Osteoblast (primary cell): ENCODE results near the gene ADGRD1. TPM values are rescaled to one million over a fixed set of nuclear protein-coding genes. Genes with fewer than 3 reads are reported as not detected.

Experiments used
- DNase-seq: peaks from one replicate; pipeline ENCODE4 v3.0.0; 2011; ENCODE audit warnings: low spot score, mixed read lengths; ENCODE audit not compliant: insufficient read length; ENCODE audit errors: missing footprints
- H2AFZ ChIP-seq: 2 replicates; pipeline ENCODE4 v1.6.0; 2011; ENCODE audit warnings: mild to moderate bottlenecking, low read length
- H3K27ac ChIP-seq: 2 replicates; pipeline ENCODE4 v1.5.1; 2011; ENCODE audit warnings: mild to moderate bottlenecking, low read depth, low read length, moderate library complexity
- H3K27me3 ChIP-seq: 2 replicates; pipeline ENCODE4 v1.6.0; 2012; ENCODE audit warnings: mild to moderate bottlenecking, control low read depth, inconsistent platforms, low read length, moderate library complexity; ENCODE audit not compliant: insufficient read depth
- H3K36me3 ChIP-seq: 2 replicates; pipeline ENCODE4 v1.5.1; 2011; ENCODE audit warnings: mild to moderate bottlenecking, low read length, control low read depth, moderate library complexity; ENCODE audit not compliant: insufficient read depth
- H3K4me1 ChIP-seq: 2 replicates; pipeline ENCODE4 v1.5.1; 2011; ENCODE audit warnings: mild to moderate bottlenecking, low read length, control low read depth, moderate library complexity; ENCODE audit not compliant: insufficient read depth
- H3K4me2 ChIP-seq: 2 replicates; pipeline ENCODE4 v1.6.0; 2011; ENCODE audit warnings: mild to moderate bottlenecking, low read length; ENCODE audit not compliant: insufficient read depth
- H3K4me3 ChIP-seq: fragments of 200-600 bp; sonication (generic); 3 replicates; pipeline ENCODE4 v1.5.1; 2012; ENCODE audit warnings: mild to moderate bottlenecking, low read length, inconsistent platforms; ENCODE audit not compliant: insufficient read depth
- H3K79me2 ChIP-seq: 2 replicates; pipeline ENCODE4 v1.6.0; 2012; ENCODE audit warnings: mild to moderate bottlenecking, low read length, control low read depth, inconsistent platforms; ENCODE audit not compliant: insufficient read depth
- H3K9me3 ChIP-seq: 2 replicates; pipeline ENCODE4 v1.5.1; 2011; ENCODE audit warnings: low read depth, low read length, control low read depth
- H4K20me1 ChIP-seq: 2 replicates; pipeline ENCODE4 v1.6.0; 2012; ENCODE audit warnings: mild to moderate bottlenecking, low read length, control low read depth; ENCODE audit not compliant: insufficient read depth
- total RNA-seq: library from RNA; depleted of rRNA; stranded (reverse); fragments of >200 nt; gene quantifications from 2 replicates; pipeline ENCODE4 v1.2.3, GENCODE V29; 2012
- TF ChIP-seq, protein P1 (sequence below): IDR thresholded peaks from 2 replicates; pipeline ENCODE4 v1.5.1; 2011; ENCODE audit warnings: mild to moderate bottlenecking, low read depth, low read length, moderate library complexity; ENCODE audit errors: extremely low read depth

Gene ADGRD1
- total RNA-seq, 1 donor: 0.72 TPM

DNA sequence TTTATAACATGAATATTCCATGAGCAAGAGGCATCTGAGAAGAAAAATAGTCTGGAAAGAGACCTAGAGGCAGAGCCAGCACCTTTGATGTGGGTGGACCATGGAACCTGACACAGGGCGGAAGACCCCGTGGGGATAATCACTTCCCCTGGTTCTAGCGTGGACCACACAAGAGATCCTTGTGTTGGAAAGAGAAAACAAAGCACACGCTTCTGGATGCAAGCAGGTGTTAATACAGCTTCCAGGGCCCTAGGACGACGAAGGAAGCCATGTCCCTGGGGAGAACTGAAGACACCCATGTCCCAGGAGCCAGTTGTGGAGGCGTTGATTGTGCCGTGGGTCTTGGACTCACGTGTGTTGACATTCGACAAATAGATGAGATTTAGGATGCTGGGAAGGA, 102.9 kb downstream of the ADGRD1 start:
- H2AFZ ChIP-seq: no peak overlapping the region
- DNase-seq: no peak
- H3K9me3 ChIP-seq: no peaks in the 10 kb centered on the region
- TF ChIP-seq, protein P1, sequence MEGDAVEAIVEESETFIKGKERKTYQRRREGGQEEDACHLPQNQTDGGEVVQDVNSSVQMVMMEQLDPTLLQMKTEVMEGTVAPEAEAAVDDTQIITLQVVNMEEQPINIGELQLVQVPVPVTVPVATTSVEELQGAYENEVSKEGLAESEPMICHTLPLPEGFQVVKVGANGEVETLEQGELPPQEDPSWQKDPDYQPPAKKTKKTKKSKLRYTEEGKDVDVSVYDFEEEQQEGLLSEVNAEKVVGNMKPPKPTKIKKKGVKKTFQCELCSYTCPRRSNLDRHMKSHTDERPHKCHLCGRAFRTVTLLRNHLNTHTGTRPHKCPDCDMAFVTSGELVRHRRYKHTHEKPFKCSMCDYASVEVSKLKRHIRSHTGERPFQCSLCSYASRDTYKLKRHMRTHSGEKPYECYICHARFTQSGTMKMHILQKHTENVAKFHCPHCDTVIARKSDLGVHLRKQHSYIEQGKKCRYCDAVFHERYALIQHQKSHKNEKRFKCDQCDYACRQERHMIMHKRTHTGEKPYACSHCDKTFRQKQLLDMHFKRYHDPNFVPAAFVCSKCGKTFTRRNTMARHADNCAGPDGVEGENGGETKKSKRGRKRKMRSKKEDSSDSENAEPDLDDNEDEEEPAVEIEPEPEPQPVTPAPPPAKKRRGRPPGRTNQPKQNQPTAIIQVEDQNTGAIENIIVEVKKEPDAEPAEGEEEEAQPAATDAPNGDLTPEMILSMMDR: no peak
- no peaks in the 10 kb centered on the region for H3K27me3 ChIP-seq
- no peak overlapping the region for H3K4me3 ChIP-seq
- no peaks in the 10 kb centered on the region for H3K79me2 ChIP-seq
- H3K4me2 ChIP-seq: no peak overlapping the region
- H3K4me1 ChIP-seq: no peaks in the 10 kb centered on the region
- no peak overlapping the region for H3K27ac ChIP-seq
- no peaks in the 10 kb centered on the region for H4K20me1 ChIP-seq
- H3K36me3 ChIP-seq: no peaks in the 10 kb centered on the region

DNA sequence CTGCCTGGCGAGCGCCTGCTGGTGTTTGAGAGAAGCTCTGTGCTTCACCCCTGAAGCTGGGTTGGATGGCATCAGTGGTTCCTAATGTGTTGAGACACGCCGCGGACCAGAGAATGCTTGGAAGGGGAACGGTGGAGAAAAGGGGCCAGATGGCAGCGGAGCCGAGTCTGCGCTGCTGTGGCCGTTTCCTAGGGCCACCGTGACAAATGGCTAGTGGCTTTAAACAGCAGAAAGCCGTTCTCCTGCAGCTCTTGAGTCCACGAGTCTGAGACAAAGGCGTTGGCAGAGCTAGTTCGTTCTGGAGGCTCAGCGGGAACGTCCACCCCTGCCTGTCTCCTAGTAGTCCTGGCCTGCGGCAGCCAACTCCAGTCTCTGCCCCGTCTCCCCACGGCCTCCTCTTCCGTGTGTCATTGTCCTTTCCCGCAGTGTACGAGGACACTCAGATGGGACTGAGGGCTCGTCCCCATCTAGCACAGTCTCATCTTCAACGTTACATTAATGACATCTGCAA, 103.6 kb downstream of the ADGRD1 start:
- DNase-seq: no peak
- Histone ChIP-seq H3K79me2 (no peaks in the 10 kb centered on the region), H3K36me3 (no peaks in the 10 kb centered on the region), H3K4me2 (no peak overlapping the region), H3K27me3 (no peaks in the 10 kb centered on the region), H3K4me1 (no peaks in the 10 kb centered on the region), H3K27ac (no peak overlapping the region), H3K9me3 (no peaks in the 10 kb centered on the region), H2AFZ (no peak overlapping the region), H4K20me1 (no peaks in the 10 kb centered on the region), H3K4me3 (no peak overlapping the region)
- TF ChIP-seq, protein P1: no peak

DNA sequence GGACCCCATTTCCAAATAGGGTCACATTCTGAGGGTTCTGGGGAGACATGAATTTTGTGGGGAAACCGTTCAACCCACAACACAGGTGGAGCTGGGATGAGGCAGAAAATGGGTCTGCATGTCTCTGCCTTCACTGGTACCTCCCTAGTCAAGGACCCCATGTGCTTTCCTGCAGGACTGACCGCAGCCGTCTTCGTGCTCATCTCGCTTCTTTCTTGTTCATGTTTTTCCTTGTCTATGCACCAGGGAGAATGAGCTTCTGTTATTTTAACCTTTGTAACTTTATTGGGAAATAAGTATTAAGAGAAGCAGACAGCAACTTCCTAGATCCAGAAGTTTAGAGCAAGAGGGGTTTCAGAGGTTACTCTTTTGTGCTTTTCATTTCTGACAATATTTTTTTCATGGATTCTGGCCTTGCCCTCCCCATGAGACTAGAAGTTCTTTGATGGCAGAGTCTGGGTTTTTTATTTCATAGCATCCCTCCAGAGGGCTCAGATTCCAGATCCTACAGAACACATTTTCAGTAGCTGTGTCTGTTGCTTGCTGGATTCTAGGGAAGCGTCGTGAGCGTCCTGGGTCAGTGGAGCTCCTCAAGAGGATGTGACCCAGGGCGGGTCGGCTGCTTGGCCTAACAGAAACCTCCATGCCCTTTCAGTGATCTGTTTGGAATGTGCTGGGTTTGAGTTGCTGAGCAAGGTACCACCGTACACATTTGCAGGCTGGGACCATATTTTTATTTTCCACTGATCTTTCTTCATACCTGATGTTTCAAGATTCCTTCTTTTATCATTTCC, 104.2 kb downstream of the ADGRD1 start:
- TF ChIP-seq, protein P1: no peak
- Histone ChIP-seq H4K20me1 (no peaks in the 10 kb centered on the region), H3K36me3 (no peaks in the 10 kb centered on the region), H2AFZ (no peak overlapping the region), H3K4me3 (no peak overlapping the region), H3K27ac (no peak overlapping the region), H3K27me3 (no peaks in the 10 kb centered on the region), H3K79me2 (no peaks in the 10 kb centered on the region), H3K4me2 (no peak overlapping the region), H3K4me1 (no peaks in the 10 kb centered on the region), H3K9me3 (no peaks in the 10 kb centered on the region)
- DNase-seq: no peak

DNA sequence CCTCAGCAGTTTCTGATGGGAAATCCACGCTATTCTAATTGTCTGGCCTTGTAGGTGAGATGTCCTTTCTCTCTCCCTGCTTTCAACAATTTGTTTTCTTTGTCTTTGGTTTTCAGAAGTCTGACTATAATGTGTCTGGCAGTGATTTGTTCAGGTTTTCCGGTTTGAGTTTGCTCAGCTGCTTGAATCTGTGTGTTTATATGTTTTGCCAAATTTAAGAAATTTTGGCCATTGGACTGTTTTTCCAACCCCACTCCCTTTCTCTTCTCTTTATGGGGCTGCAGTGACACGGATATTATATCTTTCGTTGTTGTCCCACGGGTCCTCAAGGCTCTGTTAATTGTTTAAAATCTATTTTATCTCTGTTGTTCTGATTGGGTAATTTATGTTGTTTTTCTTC, 105.0 kb downstream of the ADGRD1 start:
- H2AFZ ChIP-seq: no peak overlapping the region
- no peaks in the 10 kb centered on the region for H3K27me3 ChIP-seq
- no peak for DNase-seq
- H3K9me3 ChIP-seq: no peaks in the 10 kb centered on the region
- no peaks in the 10 kb centered on the region for H4K20me1 ChIP-seq
- H3K27ac ChIP-seq: no peak overlapping the region
- H3K4me1 ChIP-seq: no peaks in the 10 kb centered on the region
- TF ChIP-seq, protein P1: no peak
- no peak overlapping the region for H3K4me3 ChIP-seq
- H3K4me2 ChIP-seq: no peak overlapping the region
- no peaks in the 10 kb centered on the region for H3K36me3 ChIP-seq
- no peaks in the 10 kb centered on the region for H3K79me2 ChIP-seq
